Superior temporal gyrus (tissue), 1 donor: ENCODE results near the gene NNMT.
A peak's percentile ranks its signal among the peaks of the same experiment; 100 is the strongest.
"Not testable (repeated sequence)": the region's sequence is repeated elsewhere in the genome, so short reads cannot be mapped to it uniquely, and the experiment has no call there.

Source experiments
- DNase-seq: peaks from one replicate; pipeline ENCODE4 v3.0.0-alpha.2; 2016; ENCODE audit errors: extremely low spot score

Gene NNMT

DNA sequence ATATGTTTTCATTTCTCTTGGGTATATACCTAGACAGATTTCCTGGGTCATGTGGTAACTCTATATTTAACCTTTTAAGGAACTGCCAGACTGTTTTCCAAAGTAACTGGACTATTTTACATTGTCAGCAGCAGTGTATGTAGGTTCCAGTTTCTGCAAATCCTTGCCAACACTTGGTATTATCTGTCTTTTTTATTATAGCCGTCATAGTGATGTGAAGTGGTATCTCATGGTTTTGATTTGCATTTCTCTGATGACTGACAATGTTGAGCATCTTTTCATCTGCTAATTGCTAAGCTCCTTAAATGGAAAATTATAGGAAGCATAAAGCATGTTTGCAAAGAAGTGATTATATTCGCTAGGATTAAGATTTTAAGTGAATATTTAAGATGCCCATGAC lies 13.9 kb downstream of the NNMT start:
- DNase-seq: no peak

DNA sequence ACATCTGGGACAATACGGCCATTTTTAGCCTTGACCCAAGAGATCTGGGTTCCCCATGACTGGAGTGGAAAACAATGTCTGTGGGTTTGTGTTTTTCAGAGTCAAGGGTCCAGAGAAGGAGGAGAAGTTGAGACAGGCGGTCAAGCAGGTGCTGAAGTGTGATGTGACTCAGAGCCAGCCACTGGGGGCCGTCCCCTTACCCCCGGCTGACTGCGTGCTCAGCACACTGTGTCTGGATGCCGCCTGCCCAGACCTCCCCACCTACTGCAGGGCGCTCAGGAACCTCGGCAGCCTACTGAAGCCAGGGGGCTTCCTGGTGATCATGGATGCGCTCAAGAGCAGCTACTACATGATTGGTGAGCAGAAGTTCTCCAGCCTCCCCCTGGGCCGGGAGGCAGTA lies 15.7 kb downstream of the NNMT start:
- DNase-seq: no peak

DNA sequence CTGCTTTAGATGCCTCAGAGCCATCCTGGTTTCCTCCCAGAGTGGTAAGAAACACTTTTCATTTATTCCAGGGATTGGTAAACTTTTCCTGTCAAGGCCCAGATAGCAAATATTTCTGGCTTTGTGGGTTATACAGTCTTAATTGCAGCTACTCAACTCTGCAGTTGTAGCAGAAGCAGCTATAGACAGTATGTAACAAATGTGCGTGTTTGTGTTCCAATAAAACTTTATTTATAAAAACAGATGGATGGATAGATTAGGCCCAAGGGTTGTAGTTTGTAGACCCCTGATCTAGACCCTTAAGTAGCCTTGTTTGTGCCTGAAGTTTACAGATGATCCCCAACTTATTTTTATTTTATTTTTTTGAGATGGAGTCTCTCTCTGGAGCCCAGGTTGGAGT lies 17.9 kb downstream of the NNMT start:
- DNase-seq: no peak

DNA sequence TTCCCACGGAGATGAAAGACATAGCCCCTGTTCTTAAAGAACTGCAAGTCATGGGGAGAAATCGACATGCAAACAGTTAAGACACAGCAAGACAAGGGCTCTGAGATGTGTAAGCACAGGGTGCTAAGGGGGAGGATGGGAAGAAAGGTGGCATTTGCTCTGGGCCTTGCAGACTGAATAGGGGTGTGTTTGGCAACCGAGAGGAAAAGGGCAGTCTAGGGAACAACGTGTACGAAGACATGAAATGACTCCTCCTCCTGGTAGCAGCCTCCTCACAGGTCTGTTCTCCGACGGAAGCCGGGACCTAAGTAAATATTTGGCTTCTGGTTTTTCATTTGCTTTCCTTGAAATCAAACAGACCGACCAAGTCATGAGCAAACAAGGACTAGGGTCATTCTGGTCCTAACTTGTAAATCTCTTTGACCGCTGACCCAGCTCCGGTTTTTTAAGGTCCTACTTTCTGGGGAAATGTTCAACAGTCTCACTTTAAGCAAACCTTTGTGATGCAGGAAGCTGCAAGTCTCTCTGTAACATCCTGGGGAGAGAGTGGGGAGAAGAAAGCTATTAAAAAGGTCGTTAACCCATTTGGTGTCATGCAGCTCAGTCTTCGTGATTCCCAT lies 19.7 kb downstream of the NNMT start:
- no peak for DNase-seq

DNA sequence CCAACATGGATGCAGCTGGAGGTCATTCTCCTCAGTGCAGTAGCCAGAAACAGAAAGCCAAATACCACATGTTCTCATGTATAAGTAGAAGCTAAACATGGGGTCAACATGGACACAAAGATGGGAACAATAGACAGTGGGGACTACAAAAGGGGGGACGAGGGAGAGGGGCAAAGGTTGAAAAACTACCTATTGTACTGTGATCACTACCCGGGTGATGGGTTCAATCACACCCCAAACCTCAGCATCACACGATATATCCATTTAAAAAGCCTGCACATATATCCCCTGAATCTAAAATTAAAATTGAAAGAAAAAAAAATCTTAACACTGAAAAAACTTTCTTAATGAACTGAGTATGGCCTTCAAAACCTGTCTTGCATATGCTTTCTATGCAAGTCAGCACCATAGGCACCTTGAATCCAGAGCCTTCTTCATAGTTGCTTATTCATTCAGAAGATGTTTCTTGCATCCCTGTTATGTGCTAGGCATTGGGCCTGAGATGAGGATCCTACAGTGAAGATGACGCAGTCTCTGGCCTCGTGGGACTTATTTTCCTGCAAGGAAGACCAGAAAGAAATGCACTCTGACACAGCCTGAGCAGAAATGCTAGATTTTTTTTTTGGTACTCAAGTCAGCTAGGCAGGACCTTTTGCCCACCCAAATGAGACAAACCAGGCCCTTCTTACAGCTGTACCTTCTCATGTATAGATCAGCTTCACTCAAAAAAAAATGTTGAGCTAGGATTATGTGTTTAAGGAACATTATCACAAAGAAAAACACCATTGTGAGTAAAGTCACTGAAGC lies 21.0 kb downstream of the NNMT start:
- no peak for DNase-seq

DNA sequence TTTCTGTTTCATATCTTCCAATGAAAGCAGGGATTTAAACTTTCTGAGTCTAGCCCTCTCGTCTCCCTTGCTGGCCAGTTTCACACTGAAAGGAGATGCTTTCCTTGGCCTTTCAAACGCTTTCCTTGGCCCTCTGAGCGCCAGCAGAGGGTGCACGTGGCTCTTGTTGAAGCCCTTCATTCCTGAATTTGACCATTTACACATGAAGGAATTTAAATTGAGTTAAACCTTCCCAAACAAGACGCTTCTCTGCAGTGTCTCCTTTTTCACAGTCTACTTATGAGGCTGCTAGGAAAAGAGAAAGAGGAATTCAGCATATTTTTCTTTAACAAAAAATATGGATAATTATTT lies 21.6 kb downstream of the NNMT start:
- no peak for DNase-seq

DNA sequence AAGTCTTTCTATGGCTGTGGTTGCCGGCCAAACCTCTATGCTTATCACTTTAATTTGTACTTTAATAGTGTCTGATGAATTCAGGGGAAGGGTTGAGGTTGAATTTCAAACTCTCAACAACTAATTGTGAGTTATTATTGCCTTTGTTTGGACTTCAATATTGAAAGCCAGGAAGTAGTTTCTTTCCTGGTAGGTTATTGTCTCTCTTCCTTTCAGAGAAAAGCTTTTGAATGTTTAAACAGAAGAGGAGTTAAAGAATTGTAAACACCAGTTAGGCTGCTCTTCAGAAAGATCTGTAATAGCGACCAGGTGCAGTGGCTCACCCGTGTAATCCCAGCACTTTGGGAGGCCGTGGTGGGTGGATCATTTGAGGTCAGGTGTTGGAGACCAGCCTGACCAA lies 22.2 kb downstream of the NNMT start:
- no peak for DNase-seq

DNA sequence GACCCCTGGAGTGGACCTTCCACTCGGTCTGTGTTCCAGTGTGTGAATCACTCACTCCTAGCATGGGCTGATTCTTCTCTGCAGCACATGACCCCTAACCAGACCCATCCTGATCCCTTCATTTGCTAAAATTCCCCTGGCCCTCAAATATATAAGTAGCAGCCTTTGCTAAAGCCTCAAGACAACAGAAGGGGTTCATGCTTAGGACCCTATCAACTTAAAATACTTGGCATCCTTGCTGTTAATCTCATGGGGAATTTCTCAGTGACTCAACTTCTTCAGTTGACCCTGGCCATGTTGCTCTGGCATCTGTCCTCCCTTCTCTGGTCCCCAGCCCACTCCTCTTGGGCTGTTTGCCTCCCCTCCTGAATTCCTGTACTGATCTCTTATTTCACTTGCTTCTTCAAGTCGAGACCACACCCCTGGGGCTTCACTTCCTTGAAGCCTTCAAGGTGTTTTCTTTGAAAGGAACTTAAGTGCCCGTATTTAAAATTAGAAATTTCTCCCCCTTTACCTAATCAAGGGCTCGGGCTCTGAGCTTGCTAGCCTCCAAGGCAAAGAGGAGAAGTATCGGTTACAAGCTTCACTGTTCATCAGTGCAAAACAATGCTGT lies 23.6 kb downstream of the NNMT start:
- DNase-seq: no peak

DNA sequence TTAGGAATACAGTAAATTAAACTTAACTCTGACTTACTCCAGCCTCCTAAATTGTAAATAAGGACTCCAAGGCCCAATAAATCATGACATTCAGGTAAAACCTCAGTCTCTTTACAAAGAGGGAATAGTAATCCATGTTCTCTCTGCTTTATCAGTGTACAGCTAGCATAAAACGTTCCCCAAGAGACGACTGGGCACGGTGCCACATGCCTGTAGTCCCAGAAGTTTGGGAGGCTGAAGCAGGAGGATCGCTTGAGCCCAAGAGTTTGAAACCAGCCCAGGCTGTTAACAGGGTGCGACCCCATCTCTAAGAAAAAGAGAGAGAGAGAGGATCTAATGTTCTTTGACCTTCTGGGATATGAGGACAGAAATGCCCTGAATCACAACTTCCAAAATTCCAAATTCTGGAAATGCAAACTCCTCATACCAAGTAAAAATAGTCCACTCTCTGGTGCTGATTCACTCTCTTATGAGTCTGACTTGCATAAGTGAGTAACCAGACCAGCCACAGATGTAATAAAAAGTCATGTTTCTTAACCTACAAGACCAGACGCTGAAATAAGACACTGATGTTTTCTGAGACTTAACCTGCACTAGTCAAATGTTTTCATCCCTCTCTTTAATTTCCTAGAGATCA lies 25.5 kb downstream of the NNMT start:
- no peak for DNase-seq

DNA sequence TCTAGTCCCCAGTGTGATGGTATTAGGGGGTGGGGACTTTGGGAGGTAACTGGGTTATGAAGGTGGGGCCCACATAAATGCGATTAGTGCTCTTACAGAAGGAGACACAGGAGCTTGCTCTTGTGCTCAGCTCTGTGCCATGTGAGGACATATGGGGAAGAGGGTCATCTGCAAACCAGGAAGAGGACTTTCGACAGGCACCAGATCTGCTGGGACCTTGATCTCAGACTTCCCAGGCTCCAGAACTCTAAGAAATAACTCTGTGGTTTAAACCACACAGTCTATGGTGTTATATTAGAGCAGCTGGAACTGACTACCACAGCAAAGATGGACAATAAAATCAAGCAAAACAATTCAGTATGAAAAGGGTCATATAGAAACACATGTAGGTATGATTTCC lies 26.7 kb downstream of the NNMT start:
- no peak for DNase-seq

DNA sequence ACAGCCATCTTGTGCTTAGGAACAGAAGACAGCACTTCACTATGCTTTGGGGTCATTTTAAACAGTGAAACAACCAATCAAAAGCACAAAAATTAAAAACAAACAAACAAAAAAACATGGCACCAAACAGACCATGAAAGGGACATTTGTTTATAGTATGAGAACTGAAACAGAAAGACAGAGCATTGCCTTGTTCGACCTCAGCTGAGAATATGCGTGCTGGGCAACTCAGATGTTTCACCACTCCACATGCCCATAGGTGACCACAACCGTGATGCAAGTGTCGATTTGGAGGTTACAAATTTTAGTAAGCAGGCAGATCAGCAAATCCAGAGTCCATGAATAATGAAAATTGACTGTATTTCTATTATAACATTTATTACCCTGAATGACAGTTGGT lies 30.0 kb downstream of the NNMT start:
- no peak for DNase-seq

DNA sequence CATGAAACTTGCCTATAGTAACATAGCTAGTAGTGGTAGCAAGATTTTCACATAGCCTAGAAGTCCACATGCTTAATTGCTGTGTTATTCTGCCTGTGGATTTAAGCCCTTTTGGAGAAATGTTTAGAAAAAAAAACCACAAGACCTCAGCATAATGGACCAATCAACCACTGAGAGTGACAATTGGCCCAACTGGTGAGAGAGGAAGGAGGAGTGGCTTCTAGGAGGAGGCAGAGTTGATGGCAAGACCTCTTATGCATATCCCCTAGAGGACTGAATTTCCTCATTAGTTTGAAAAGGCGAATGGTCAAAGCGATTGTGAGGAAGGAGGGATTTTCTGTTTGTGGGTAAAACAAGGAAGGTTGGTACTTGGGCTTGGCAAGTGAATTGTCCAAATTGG lies 30.6 kb downstream of the NNMT start:
- no peak for DNase-seq

DNA sequence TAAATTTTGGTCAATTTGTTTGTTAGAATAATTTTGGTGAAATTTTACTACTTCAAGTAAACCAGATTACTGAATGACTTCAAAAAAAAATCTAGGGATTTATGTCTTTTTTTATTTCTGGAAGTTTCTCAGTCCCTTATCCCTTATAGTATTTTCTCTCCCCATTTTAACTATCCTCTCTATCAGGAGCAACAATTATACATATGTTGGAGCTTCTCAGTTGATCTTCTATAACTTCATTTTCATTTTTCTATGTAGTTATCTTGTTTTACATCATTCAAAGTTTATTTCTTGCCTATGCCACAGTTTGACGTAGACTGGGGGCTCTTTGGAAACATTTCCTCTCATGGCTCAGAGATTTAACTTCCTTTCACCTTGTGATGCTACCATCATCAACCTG lies 34.2 kb downstream of the NNMT start:
- no peak for DNase-seq

DNA sequence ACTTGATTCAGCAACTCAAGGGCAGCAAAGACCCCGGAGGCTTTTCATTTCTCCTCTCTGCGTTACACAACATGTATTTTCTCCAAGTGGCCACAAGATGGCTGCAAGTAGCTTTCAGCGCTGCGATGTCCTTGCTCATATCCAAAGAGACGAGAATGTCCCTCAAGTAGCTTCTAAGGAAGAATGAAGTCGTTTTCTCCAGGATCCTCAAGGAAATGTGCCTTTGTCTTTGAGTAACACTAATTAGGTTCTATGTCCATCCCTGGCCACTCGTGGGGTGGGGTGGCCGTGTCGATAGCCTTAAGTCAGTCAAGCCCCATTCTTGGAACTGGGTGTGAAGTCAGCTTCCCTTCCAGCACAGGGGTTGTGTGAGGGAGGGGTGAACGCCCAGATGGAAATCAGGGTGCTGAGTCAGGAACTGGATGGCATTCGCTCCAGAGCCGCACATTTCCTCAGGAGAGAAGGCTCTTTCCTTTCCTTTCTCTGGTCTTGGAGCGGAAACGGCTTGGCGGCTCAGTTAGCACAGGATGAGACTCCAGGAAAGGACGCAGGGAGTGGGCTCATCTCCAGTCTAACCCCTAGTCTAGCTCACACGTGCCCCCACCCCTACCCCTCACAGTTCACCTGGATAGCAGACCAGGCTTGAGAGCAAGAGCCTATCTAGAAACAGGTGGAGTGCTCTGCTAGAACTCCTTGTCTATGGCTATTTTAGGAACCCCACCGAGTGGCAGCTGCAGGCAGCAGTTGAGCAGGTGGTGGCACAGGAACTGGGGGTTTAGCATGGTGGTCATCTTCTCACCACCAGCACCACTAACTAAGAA lies 44.3 kb downstream of the NNMT start:
- peak; percentile 87 for DNase-seq

DNA sequence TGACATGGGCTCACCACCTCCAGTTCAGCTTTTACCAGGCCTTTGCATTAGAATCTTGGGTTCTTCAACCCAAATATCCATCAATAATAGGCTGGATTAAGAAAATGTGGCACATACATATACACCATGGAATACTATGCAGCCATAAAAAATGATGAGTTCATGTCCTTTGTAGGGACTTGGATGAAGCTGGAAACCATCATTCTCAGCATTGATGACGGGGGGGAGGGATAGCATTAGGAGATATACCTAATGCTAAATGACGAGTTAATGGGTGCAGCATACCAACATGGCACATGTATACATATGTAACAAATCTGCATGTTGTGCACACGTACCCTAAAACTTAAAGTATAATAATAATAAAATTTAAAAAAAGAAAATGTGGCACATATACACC lies 45.5 kb downstream of the NNMT start:
- DNase-seq: not testable (repeated sequence)

DNA sequence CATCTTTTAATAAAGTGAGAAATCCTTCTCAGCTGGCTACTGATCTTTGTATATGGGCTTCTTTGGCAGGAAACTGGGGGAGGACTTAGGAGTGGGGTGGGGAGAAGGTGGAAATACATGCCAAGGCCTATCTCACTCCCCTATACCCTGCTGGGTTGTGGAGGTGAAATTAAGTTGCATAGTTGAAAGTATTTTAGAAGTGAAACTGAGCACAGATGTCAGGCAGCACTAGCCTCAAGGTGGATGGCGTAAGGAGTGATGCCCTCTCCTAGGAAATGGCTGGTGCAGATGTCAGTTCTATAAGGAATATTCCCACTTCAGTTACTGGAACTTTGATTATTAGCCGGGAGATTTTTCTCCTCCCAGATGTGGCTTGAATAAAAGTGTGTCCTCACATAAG lies 46.3 kb downstream of the NNMT start:
- no peak for DNase-seq

DNA sequence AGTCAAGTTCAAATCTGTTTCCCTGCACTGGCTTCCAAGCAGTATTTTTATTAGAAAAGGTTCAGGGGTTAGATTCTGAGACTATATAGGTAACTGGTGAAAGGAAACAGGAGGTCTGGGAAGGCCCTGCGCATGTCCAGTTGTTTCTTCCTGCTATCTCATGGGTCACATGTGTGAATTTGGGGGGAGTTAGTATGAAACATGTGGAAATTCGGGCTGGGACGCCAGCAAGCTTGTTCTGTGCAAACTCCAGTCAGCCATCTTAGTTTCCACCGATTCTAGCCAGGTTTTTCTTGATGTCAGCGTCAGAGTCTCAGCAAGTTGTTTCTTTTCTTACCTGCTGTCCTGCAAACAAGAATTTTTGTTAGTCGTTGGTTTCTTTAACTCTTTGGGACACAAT lies 46.8 kb downstream of the NNMT start:
- no peak for DNase-seq

DNA sequence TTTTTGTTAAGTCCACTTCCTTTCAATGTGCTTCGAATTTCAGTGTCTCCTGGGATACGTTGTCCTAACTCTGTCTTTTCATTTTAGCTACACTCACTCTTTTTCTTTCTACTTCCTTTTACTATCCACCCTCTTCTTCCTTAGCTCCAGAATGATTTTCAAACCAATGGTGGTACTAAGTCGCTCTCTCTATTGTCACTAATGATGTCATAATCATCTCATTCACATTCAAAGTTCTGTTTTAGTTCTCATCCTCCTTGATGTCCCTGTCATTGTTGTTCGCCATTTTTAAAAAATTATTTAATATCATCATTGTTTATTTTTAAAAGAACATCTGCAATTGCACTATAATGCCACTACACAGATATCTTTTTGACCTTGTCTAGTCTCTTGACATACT lies 47.3 kb downstream of the NNMT start:
- no peak for DNase-seq

DNA sequence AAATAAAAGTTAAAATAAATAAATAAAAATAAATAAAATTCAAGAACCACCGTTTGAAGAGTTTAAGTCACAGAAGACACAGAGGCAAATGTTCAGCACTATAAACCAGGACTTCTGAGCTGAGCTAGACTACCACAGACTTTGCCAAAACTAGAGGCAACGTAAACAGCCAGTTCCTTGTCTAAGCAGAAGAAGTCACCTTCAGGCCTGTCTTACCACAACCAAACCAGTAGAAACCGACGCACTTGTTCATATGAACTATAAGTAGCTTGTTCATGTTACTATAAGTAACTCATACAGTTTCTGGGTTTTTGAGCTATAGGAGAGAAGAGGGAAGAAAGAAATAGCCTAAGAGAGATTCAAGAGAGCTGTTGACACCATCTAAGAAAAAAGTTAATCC lies 48.3 kb downstream of the NNMT start:
- no peak for DNase-seq

DNA sequence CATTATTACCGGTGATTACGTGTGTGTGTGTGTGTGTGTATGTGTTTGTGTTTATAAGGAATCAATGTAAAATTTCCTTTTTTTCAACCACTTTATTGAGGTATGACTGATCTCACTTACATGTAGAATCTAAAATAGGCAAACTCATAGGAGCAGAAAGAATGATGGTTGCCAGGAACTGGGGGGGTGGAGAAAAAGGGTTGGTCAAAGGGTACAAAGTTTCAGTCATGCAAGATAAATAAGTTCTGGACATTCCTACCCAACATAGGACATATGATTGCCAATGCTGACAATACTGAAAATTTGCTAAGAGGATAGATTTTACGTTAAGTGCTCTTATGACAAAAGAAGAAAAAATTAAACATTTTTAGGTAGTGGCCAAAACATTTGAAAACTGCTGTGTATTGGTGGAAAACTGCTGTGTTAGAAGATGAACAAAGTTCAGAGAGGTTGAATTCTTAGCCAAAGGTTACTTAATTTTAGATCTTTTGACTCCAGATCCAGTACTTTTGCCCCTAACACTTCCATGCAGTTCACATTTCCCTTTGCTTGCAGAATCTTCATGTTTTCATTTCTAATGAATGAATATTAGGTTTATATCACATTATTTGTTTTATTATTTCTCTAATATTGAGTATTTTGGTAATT lies 49.5 kb downstream of the NNMT start:
- no peak for DNase-seq

DNA sequence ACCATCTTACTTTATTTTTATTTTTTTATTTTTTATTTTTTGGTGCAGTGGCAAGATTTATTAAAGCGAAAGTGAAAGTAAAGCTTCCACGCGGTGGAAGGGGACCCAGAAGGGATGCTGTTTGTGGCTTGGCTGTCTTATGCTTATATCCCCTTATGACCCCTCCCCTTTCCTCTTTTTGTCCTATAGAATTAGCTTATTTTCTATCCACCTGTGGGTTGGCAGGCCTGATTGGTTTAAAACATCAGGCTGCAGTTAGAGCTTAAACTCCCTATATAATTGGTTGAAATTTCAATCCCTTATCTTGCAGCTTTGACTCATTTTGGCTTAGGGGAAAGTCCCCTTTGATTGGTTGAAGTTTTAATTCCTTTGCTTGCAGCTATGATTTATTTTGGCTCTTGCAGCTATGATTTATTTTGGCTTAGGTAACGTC lies 50.5 kb downstream of the NNMT start:
- no peak for DNase-seq
